ENCODE measurements around the gene LDAF1.
"Not testable (repeated sequence)": the region's sequence is repeated elsewhere in the genome, so short reads cannot be mapped to it uniquely, and the experiment has no call there.

Gene LDAF1

GRCh38 chr16:21190013-21190412 is 31.5 kb downstream of the LDAF1 start:
- no peak for DNase-seq (ENCODE audit: low read depth)
- TF ChIP-seq CTCF (IDR thresholded peaks at IDR 0.05; ENCODE audit: low read depth, low read length) (no peak), MYC (IDR thresholded peaks at IDR 0.05; ENCODE audit: low read depth, low read length) (no peak), POLR2A (IDR thresholded peaks at IDR 0.05; ENCODE audit: extremely low read depth, insufficient read length) (no peak), MAX (IDR thresholded peaks at IDR 0.05; ENCODE audit: low read depth, low read length) (no peak)
- no peak overlapping the region for H3K4me3 ChIP-seq (ENCODE audit: low read depth, low read length)

- DNase-seq (ENCODE audit: low read depth), result no peak
- TF ChIP-seq MYC (IDR thresholded peaks at IDR 0.05; ENCODE audit: low read depth, low read length), result no peak
- TF ChIP-seq POLR2A (IDR thresholded peaks at IDR 0.05; ENCODE audit: extremely low read depth, insufficient read length), result no peak
- no peak for TF ChIP-seq CTCF (IDR thresholded peaks at IDR 0.05; ENCODE audit: low read depth, low read length)
- TF ChIP-seq MAX (IDR thresholded peaks at IDR 0.05; ENCODE audit: low read depth, low read length), result no peak
- no peak overlapping the region for H3K4me3 ChIP-seq (ENCODE audit: low read depth, low read length)
Observed at GRCh38 chr16:21190599-21190998, 32.1 kb downstream of the LDAF1 start.

GRCh38 chr16:21192991-21193390 is 34.5 kb downstream of the LDAF1 start:
- DNase-seq (ENCODE audit: low read depth), result no peak
- no peak overlapping the region for H3K4me3 ChIP-seq (ENCODE audit: low read depth, low read length)
- TF ChIP-seq POLR2A (IDR thresholded peaks at IDR 0.05; ENCODE audit: extremely low read depth, insufficient read length) (no peak), MAX (IDR thresholded peaks at IDR 0.05; ENCODE audit: low read depth, low read length) (no peak), CTCF (IDR thresholded peaks at IDR 0.05; ENCODE audit: low read depth, low read length) (no peak), MYC (IDR thresholded peaks at IDR 0.05; ENCODE audit: low read depth, low read length) (no peak)

- H3K4me3 ChIP-seq (ENCODE audit: low read depth, low read length), result no peak overlapping the region
- DNase-seq (ENCODE audit: low read depth), result no peak
- TF ChIP-seq MAX (IDR thresholded peaks at IDR 0.05; ENCODE audit: low read depth, low read length) (no peak), POLR2A (IDR thresholded peaks at IDR 0.05; ENCODE audit: extremely low read depth, insufficient read length) (no peak), MYC (IDR thresholded peaks at IDR 0.05; ENCODE audit: low read depth, low read length) (no peak), CTCF (IDR thresholded peaks at IDR 0.05; ENCODE audit: low read depth, low read length) (no peak)
Observed at GRCh38 chr16:21194771-21195301, 36.4 kb downstream of the LDAF1 start.

GRCh38 chr16:21195330-21195729 is 36.9 kb downstream of the LDAF1 start:
- not testable (repeated sequence) for H3K4me3 ChIP-seq (ENCODE audit: low read depth, low read length); DNase-seq (ENCODE audit: low read depth)

- no peak overlapping the region for H3K4me3 ChIP-seq (ENCODE audit: low read depth, low read length)
- peak; percentile 35 for DNase-seq (ENCODE audit: low read depth)
- TF ChIP-seq POLR2A (IDR thresholded peaks at IDR 0.05; ENCODE audit: extremely low read depth, insufficient read length) (no peak), CTCF (IDR thresholded peaks at IDR 0.05; ENCODE audit: low read depth, low read length) (no peak), MYC (IDR thresholded peaks at IDR 0.05; ENCODE audit: low read depth, low read length) (no peak)
Observed at GRCh38 chr16:21197112-21197511, 38.6 kb downstream of the LDAF1 start.
